SK-N-SH (cell line): ENCODE results near the gene FIBIN. TPM values are rescaled to one million over a fixed set of nuclear protein-coding genes. Genes with fewer than 3 reads are reported as not detected.

ENCODE experiments used
- CTCF ChIA-PET: fragments of 300-600, 350-600 bp; formaldehyde crosslinking; extraction: SDS; loops from one replicate; lab custom pipeline; 2021; lab: Yijun Ruan, JAX
- POLR2A ChIA-PET: fragments of 350-600 bp; sonication (Branson Sonifier 250); formaldehyde crosslinking; extraction: SDS; loops from one replicate; lab custom pipeline; 2020; ENCODE audit warnings: antibody characterized with exemption, inconsistent platforms; lab: Yijun Ruan, JAX
- DNase-seq: peaks from one replicate; pipeline ENCODE4 v3.0.0; 2012
- H2AFZ ChIP-seq: fragments of 200-600 bp; sonication (generic); 2 replicates; pipeline ENCODE4 v1.8.1; 2016; ENCODE audit warnings: antibody characterized with exemption, mild to moderate bottlenecking, low read depth
- H3F3A ChIP-seq: fragments of 200-600 bp; sonication (generic); replicated peaks from 2 replicates; pipeline ENCODE3; 2016; ENCODE audit warnings: antibody characterized with exemption, mild to moderate bottlenecking; ENCODE audit not compliant: insufficient read depth
- H3K27ac ChIP-seq, 2 experiments: fragments of 200-500 bp in 1 of 2; fragments of 200-600 bp in 1 of 2; sonication (Bioruptor generic) in 1 of 2; sonication (generic), shearing (Covaris generic) in 1 of 2; 2 replicates each; pipeline versions ENCODE4 v1.5.1 to v1.6.1; 2014 to 2016; ENCODE audit warnings: low read depth in 2 of 2, inconsistent platforms in 1 of 2, low read length in 1 of 2, mild to moderate bottlenecking in 1 of 2, mixed read lengths in 1 of 2
- H3K27me3 ChIP-seq: fragments of 200-600 bp; sonication (generic), shearing (Covaris generic); 2 replicates; pipeline ENCODE4 v1.6.1; 2016; ENCODE audit warnings: mixed run types; ENCODE audit not compliant: insufficient read depth
- H3K36me3 ChIP-seq, 2 experiments: fragments of 200-500 bp in 1 of 2; fragments of 200-600 bp in 1 of 2; sonication (Bioruptor generic) in 1 of 2; sonication (generic) in 1 of 2; replicated peaks in 1 of 2; 2 replicates each; pipeline versions ENCODE3 to v1.5.1; 2014 to 2016; ENCODE audit warnings: low read length in 1 of 2, mild to moderate bottlenecking in 1 of 2; ENCODE audit not compliant: insufficient read depth in 2 of 2, control insufficient read depth in 1 of 2
- H3K4me1 ChIP-seq, 2 experiments: fragments of 200-500 bp in 1 of 2; fragments of 200-600 bp in 1 of 2; sonication (Bioruptor generic) in 1 of 2; sonication (generic), shearing (Covaris generic) in 1 of 2; 2 replicates each; pipeline versions ENCODE4 v1.5.1 to v1.6.1; 2014 to 2016; ENCODE audit warnings: low read depth in 1 of 2, low read length in 1 of 2, mixed run types in 1 of 2; ENCODE audit not compliant: insufficient read depth in 2 of 2, control insufficient read depth in 1 of 2
- H3K4me2 ChIP-seq: fragments of 200-600 bp; sonication (generic), shearing (Covaris generic); 2 replicates; pipeline ENCODE4 v1.6.1; 2017; ENCODE audit warnings: mixed run types
- H3K4me3 ChIP-seq, 2 experiments: fragments of 200-500 bp in 1 of 2; fragments of 200-600 bp in 1 of 2; sonication (Bioruptor generic) in 1 of 2; sonication (generic), shearing (Covaris generic) in 1 of 2; 2 replicates each; pipeline versions ENCODE4 v1.5.1 to v1.8.1; 2014 to 2016; ENCODE audit warnings: low read depth in 2 of 2, inconsistent platforms in 1 of 2, low read length in 1 of 2, mild to moderate bottlenecking in 1 of 2, mixed read lengths in 1 of 2, moderate library complexity in 1 of 2
- H3K79me2 ChIP-seq: fragments of 200-600 bp; sonication (generic); 2 replicates; pipeline ENCODE4 v1.8.1; 2017; ENCODE audit warnings: mild to moderate bottlenecking; ENCODE audit not compliant: insufficient read depth
- H3K9ac ChIP-seq: fragments of 200-600 bp; sonication (generic); 2 replicates; pipeline ENCODE4 v1.6.1; 2017; ENCODE audit warnings: mixed run types
- H3K9me2 ChIP-seq: fragments of 200-600 bp; sonication (generic); 2 replicates; pipeline ENCODE4 v1.6.1; 2017; ENCODE audit warnings: mixed run types
- H3K9me3 ChIP-seq: fragments of 200-600 bp; sonication (generic); 2 replicates; pipeline ENCODE4 v1.6.1; 2017; ENCODE audit warnings: mixed run types, mild to moderate bottlenecking, moderate library complexity
- H4K20me1 ChIP-seq: fragments of 200-600 bp; sonication (generic); 2 replicates; pipeline ENCODE4 v1.6.1; 2017; ENCODE audit warnings: mild to moderate bottlenecking, mixed run types; ENCODE audit not compliant: insufficient read depth
- CHD2 ChIP-seq: fragments of 150-350 bp; IDR thresholded peaks from 2 replicates; pipeline ENCODE4 v1.6.1; 2018; ENCODE audit warnings: low read length; ENCODE audit not compliant: partially characterized antibody
- ELF1 ChIP-seq: IDR thresholded peaks from 2 replicates; pipeline ENCODE4 v1.4.0; 2012
- EZH2phosphoT487 ChIP-seq: fragments of 200-600 bp; sonication (generic); IDR thresholded peaks from 2 replicates; pipeline ENCODE4 v1.6.1; 2017; ENCODE audit warnings: low read depth, mixed run types, mild to moderate bottlenecking, antibody characterized with exemption, moderate library complexity, borderline replicate concordance
- FOSL2 ChIP-seq: IDR thresholded peaks from 2 replicates; pipeline ENCODE4 v1.4.0; 2012; ENCODE audit warnings: low read depth, mild to moderate bottlenecking, moderate library complexity, borderline replicate concordance
- FOXJ3 ChIP-seq: sonication (generic); formaldehyde crosslinking; IDR thresholded peaks from 2 replicates; pipeline ENCODE4 v1.5.1; 2020; ENCODE audit warnings: mild to moderate bottlenecking, missing genetic modification reagents
- FOXM1 ChIP-seq: IDR thresholded peaks from 2 replicates; pipeline ENCODE4 v1.4.0; 2012; ENCODE audit warnings: low read depth, mild to moderate bottlenecking
- GABPA ChIP-seq: IDR thresholded peaks from 2 replicates; pipeline ENCODE4 v1.4.0; 2012; ENCODE audit warnings: low read depth, mild to moderate bottlenecking
- GATA2 ChIP-seq: sonication (generic); formaldehyde crosslinking; IDR thresholded peaks from 2 replicates; pipeline ENCODE4 v1.5.0; 2020; ENCODE audit warnings: mild to moderate bottlenecking, missing genetic modification reagents
- JUND ChIP-seq: IDR thresholded peaks from 2 replicates; pipeline ENCODE4 v1.4.0; 2012
- MEF2A ChIP-seq: IDR thresholded peaks from 2 replicates; pipeline ENCODE4 v1.4.0; 2012; ENCODE audit warnings: low read depth, borderline replicate concordance
- NFIC ChIP-seq: IDR thresholded peaks from 2 replicates; pipeline ENCODE4 v1.4.0; 2012; ENCODE audit warnings: borderline replicate concordance
- POLR2AphosphoS5 ChIP-seq: IDR thresholded peaks from 2 replicates; pipeline ENCODE4 v1.6.1; 2012; ENCODE audit warnings: low read depth, low read length
- RAD21 ChIP-seq: IDR thresholded peaks from 2 replicates; pipeline ENCODE4 v1.6.1; 2012; ENCODE audit warnings: mild to moderate bottlenecking, low read length
- RFX5 ChIP-seq: IDR thresholded peaks from 2 replicates; pipeline ENCODE4 v1.6.1; 2012; ENCODE audit warnings: mild to moderate bottlenecking, improper control_type of control experiment, low read length
- RXRA ChIP-seq: IDR thresholded peaks from 2 replicates; pipeline ENCODE4 v1.4.0; 2012; ENCODE audit warnings: low read depth, mild to moderate bottlenecking, borderline replicate concordance
- SMC3 ChIP-seq: IDR thresholded peaks from 2 replicates; pipeline ENCODE4 v1.6.1; 2012; ENCODE audit warnings: low read depth, low read length, improper control_type of control experiment
- TAF1 ChIP-seq: IDR thresholded peaks from 2 replicates; pipeline ENCODE4 v1.6.1; 2012; ENCODE audit warnings: low read depth, mild to moderate bottlenecking, low read length, moderate library complexity, borderline replicate concordance
- TCF12 ChIP-seq: IDR thresholded peaks from 2 replicates; pipeline ENCODE4 v1.4.0; 2012
- YY1 ChIP-seq: IDR thresholded peaks from 2 replicates; pipeline ENCODE4 v1.4.0; 2012; ENCODE audit warnings: low read depth, mild to moderate bottlenecking
- WGBS: methylation state at CpG from one replicate; pipeline ENCODE4 v1.1.6; 2017; ENCODE audit warnings: low lambda C conversion rate; 5-methylcytosine and 5-hydroxymethylcytosine counted together
- polyA plus RNA-seq, 3 experiments: library from polyadenylated mRNA; depleted of rRNA; stranded (reverse); fragments of >200 nt; gene quantifications; 2 replicates each; pipeline ENCODE4 v1.2.3, GENCODE V29; 2012
- TF ChIP-seq, protein P1 (sequence below): IDR thresholded peaks from 2 replicates; pipeline ENCODE4 v1.4.0; 2012; ENCODE audit warnings: low read depth, borderline replicate concordance
- TF ChIP-seq, protein P2 (sequence below): IDR thresholded peaks from 2 replicates; pipeline ENCODE4 v1.4.0; 2012; ENCODE audit warnings: low read depth
- TF ChIP-seq, protein P3 (sequence below): fragments of 200-600 bp; sonication (generic); IDR thresholded peaks from 2 replicates; pipeline ENCODE4 v1.6.1; 2017; ENCODE audit warnings: antibody characterized with exemption, mild to moderate bottlenecking, moderate library complexity
- TF ChIP-seq, protein P4 (sequence below): fragments of 150-350 bp; IDR thresholded peaks from 2 replicates; pipeline ENCODE4 v1.6.1; 2016; ENCODE audit warnings: mild to moderate bottlenecking, low read depth, low read length

The FIBIN gene
- polyA plus RNA-seq, 1 of the 3 experiments (the other 2 are of a cell fraction) = 0.66 TPM

DNA sequence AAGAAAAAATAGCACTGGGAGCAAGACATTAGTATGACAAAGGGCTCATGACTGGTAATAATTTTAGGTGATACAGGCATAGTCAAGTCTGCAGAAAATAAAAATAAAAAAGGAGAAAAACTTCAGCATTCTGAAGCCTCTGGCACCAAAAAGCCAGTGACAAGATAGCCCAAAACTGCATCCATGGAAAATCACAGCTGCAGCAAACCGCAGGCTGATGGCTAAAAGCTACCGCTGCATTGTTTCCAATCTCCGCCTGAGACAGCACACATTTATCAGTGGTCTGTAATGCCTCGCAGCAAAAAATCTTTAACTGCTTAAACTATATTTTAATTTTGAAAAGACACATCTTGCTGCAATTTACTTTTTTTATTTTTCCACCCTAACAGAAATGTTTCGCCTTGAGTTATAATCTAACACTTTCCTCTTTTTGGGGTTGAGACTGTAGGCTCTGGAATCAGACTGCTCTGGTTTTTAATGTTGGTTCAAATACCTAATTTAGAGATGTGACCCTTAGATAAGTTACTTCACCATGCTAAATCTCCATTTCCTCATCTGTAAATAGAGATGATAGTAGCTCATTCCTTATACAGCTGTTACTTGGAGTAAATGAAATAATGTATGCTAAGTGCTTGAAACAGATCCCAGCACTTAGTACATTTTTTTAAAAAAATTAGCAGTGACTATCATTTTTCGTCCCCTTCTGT lies 42.0 kb upstream of the FIBIN start (continued):
- TF ChIP-seq JUND (peak; percentile 12; the same call in 1 of the 2 replicates), NFIC (peak; percentile 8; the same call in 1 of the 2 replicates), SMC3 (no peak)
- TF ChIP-seq, protein P1, sequence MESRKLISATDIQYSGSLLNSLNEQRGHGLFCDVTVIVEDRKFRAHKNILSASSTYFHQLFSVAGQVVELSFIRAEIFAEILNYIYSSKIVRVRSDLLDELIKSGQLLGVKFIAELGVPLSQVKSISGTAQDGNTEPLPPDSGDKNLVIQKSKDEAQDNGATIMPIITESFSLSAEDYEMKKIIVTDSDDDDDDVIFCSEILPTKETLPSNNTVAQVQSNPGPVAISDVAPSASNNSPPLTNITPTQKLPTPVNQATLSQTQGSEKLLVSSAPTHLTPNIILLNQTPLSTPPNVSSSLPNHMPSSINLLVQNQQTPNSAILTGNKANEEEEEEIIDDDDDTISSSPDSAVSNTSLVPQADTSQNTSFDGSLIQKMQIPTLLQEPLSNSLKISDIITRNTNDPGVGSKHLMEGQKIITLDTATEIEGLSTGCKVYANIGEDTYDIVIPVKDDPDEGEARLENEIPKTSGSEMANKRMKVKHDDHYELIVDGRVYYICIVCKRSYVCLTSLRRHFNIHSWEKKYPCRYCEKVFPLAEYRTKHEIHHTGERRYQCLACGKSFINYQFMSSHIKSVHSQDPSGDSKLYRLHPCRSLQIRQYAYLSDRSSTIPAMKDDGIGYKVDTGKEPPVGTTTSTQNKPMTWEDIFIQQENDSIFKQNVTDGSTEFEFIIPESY = no peak
- TF ChIP-seq, protein P2, sequence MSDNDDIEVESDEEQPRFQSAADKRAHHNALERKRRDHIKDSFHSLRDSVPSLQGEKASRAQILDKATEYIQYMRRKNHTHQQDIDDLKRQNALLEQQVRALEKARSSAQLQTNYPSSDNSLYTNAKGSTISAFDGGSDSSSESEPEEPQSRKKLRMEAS = no peak

DNA sequence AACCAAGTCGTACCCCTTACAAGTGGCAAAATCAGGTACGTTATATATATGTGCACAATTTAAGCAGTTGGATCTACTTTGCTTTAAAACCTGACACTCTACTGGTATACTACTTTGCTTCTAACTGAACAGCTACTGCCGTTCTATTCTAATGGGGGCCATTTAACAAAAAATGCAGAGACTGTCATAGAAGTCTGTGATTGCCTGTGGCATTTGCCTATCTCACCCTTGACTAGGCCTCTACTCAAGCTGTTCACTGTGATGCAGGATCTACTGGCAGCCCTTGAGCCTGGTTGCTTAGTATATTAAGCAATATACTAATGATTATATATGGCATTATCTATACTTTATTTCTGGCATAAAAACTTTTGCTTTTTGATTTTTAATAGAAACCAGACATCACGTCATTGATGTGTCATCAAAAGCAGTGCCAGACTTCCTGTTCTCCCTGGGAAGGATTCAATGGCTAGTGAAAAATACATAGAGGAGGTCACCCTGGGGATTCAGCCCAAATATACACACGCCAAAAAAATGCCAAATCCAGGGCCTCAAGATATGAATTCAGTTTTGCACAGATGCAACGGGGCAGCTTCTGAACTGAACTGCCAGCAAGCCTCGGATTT lies 40.0 kb upstream of the FIBIN start:
- Histone ChIP-seq H2AFZ (peak overlapping the region; percentile 49), H3K9me2 (no peaks in the 10 kb centered on the region), H3K4me1 (peaks cover 31 to 32% of the 10 kb centered on the region in 2 experiments), H3F3A (peaks cover 16% of the 10 kb centered on the region), H3K36me3 (no peaks in the 10 kb centered on the region), H3K27ac (peak overlapping the region; percentile 97 to 98), H4K20me1 (no peaks in the 10 kb centered on the region), H3K79me2 (no peaks in the 10 kb centered on the region), H3K27me3 (no peaks in the 10 kb centered on the region), H3K4me2 (no peak overlapping the region), H3K9me3 (no peaks in the 10 kb centered on the region), H3K4me3 (no peak overlapping the region), H3K9ac (peak overlapping the region; percentile 60; the same call in 1 of the 2 replicates)
- WGBS = 34% methylated on average over 7 of the region's 7 CpGs
- CTCF ChIA-PET = interaction anchor here (1.1 kb wide), 2 partner anchors 200 to 547 kb away, joined by 3 read pairs; no protein-coding TSS in a partner anchor
- DNase-seq = peak; percentile 27
- POLR2A ChIA-PET = no interaction called here
- TF ChIP-seq MEF2A (peak; percentile 76; the same call in 1 of the 2 replicates), CHD2 (peak; percentile 15), FOSL2 (peak; percentile 78; the same call in 1 of the 2 replicates), FOXM1 (peak; percentile 47; the same call in 1 of the 2 replicates), RXRA (peak; percentile 84), FOXJ3 (CRISPR knock-in tag) (no peak), TCF12 (peak; percentile 97), GATA2 (peak; percentile 19; the same call in 1 of the 2 replicates), TAF1 (no peak), RFX5 (no peak), EZH2phosphoT487 (no peak), POLR2AphosphoS5 (peak; percentile 20; the same call in 1 of the 2 replicates), YY1 (no peak), GABPA (peak; percentile 49; the same call in 1 of the 2 replicates), ELF1 (peak; percentile 44; the same call in 1 of the 2 replicates), RAD21 (0 out of 2 replicates have a peak, but pooled peaks have one; percentile 19), JUND (peak; percentile 88), SMC3 (no peak)
- TF ChIP-seq, protein P2 = no peak
- TF ChIP-seq, protein P3, sequence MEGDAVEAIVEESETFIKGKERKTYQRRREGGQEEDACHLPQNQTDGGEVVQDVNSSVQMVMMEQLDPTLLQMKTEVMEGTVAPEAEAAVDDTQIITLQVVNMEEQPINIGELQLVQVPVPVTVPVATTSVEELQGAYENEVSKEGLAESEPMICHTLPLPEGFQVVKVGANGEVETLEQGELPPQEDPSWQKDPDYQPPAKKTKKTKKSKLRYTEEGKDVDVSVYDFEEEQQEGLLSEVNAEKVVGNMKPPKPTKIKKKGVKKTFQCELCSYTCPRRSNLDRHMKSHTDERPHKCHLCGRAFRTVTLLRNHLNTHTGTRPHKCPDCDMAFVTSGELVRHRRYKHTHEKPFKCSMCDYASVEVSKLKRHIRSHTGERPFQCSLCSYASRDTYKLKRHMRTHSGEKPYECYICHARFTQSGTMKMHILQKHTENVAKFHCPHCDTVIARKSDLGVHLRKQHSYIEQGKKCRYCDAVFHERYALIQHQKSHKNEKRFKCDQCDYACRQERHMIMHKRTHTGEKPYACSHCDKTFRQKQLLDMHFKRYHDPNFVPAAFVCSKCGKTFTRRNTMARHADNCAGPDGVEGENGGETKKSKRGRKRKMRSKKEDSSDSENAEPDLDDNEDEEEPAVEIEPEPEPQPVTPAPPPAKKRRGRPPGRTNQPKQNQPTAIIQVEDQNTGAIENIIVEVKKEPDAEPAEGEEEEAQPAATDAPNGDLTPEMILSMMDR = no peak
- TF ChIP-seq, protein P4, sequence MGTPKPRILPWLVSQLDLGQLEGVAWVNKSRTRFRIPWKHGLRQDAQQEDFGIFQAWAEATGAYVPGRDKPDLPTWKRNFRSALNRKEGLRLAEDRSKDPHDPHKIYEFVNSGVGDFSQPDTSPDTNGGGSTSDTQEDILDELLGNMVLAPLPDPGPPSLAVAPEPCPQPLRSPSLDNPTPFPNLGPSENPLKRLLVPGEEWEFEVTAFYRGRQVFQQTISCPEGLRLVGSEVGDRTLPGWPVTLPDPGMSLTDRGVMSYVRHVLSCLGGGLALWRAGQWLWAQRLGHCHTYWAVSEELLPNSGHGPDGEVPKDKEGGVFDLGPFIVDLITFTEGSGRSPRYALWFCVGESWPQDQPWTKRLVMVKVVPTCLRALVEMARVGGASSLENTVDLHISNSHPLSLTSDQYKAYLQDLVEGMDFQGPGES = no peak
- TF ChIP-seq, protein P1 = no peak
